ENCODE data around the gene LCK.

DNA sequence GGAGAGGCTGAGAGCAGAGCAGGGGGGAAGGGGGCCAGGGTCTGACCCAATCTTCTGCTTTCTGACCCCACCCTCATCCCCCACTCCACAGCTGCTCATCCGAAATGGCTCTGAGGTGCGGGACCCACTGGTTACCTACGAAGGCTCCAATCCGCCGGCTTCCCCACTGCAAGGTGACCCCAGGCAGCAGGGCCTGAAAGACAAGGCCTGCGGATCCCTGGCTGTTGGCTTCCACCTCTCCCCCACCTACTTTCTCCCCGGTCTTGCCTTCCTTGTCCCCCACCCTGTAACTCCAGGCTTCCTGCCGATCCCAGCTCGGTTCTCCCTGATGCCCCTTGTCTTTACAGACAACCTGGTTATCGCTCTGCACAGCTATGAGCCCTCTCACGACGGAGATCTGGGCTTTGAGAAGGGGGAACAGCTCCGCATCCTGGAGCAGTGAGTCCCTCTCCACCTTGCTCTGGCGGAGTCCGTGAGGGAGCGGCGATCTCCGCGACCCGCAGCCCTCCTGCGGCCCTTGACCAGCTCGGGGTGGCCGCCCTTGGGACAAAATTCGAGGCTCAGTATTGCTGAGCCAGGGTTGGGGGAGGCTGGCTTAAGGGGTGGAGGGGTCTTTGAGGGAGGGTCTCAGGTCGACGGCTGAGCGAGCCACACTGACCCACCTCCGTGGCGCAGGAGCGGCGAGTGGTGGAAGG, 23.7 kb downstream of the LCK start:
- TF ChIP-seq CTCF (IDR thresholded peaks at IDR 0.05) (no peak), POLR2AphosphoS5 (IDR thresholded peaks at IDR 0.05) (no peak)
